Activated naive CD4-positive, alpha-beta T cell treated with anti-CD3 and anti-CD28 coated beads, Interleukin-2, amount 50 U/mL, for 24 hours (primary cell): Measurements from ENCODE around the gene B4GALT5.
"Not testable (repeated sequence)": the region's sequence is repeated elsewhere in the genome, so short reads cannot be mapped to it uniquely, and the experiment has no call there.

Source experiments
- H3K27ac Mint-ChIP-seq: one replicate; pipeline ENCODE4 v1.8.0; 2021; ENCODE audit warnings: mild to moderate bottlenecking, mixed read lengths
- H3K27me3 Mint-ChIP-seq: one replicate; pipeline ENCODE4 v1.8.0; 2021; ENCODE audit warnings: mixed read lengths
- H3K36me3 Mint-ChIP-seq: one replicate; pipeline ENCODE4 v1.8.0; 2021; ENCODE audit warnings: mixed read lengths
- H3K4me1 Mint-ChIP-seq: one replicate; pipeline ENCODE4 v1.8.0; 2021; ENCODE audit warnings: mixed read lengths
- H3K4me3 Mint-ChIP-seq: one replicate; pipeline ENCODE4 v1.8.0; 2021; ENCODE audit warnings: mild to moderate bottlenecking, mixed read lengths
- H3K9me3 Mint-ChIP-seq: one replicate; pipeline ENCODE4 v1.8.0; 2021; ENCODE audit warnings: mixed read lengths

The B4GALT5 gene

GRCh38 chr20:49624317-49624716 is 89.4 kb downstream of the B4GALT5 start:
- no peak overlapping the region for H3K4me3 Mint-ChIP-seq
- peaks cover 1% of the 10 kb centered on the region for H3K27me3 Mint-ChIP-seq
- peaks cover 1% of the 10 kb centered on the region for H3K36me3 Mint-ChIP-seq
- H3K27ac Mint-ChIP-seq = no peak overlapping the region
- no peaks in the 10 kb centered on the region for H3K4me1 Mint-ChIP-seq
- peaks cover 8% of the 10 kb centered on the region for H3K9me3 Mint-ChIP-seq

GRCh38 chr20:49622243-49622642 is 91.4 kb downstream of the B4GALT5 start:
- Mint-ChIP-seq H3K9me3 (peaks cover 8% of the 10 kb centered on the region), H3K36me3 (peaks cover 1% of the 10 kb centered on the region), H3K4me1 (no peaks in the 10 kb centered on the region), H3K27ac (no peak overlapping the region), H3K4me3 (no peak overlapping the region), H3K27me3 (peaks cover 1% of the 10 kb centered on the region)

GRCh38 chr20:49620364-49621240 is 93.1 kb downstream of the B4GALT5 start:
- Mint-ChIP-seq H3K4me3 (no peak overlapping the region), H3K27ac (no peak overlapping the region), H3K27me3 (peaks cover 1% of the 10 kb centered on the region), H3K9me3 (peaks cover 8% of the 10 kb centered on the region), H3K4me1 (no peaks in the 10 kb centered on the region), H3K36me3 (peaks cover 1% of the 10 kb centered on the region)

GRCh38 chr20:49619113-49620048 is 94.3 kb downstream of the B4GALT5 start:
- H3K4me1 Mint-ChIP-seq = no peaks in the 10 kb centered on the region
- no peak overlapping the region for H3K27ac Mint-ChIP-seq
- H3K9me3 Mint-ChIP-seq = peaks cover 8% of the 10 kb centered on the region
- H3K27me3 Mint-ChIP-seq = peaks cover 1% of the 10 kb centered on the region
- no peak overlapping the region for H3K4me3 Mint-ChIP-seq
- H3K36me3 Mint-ChIP-seq = peaks cover 1% of the 10 kb centered on the region

GRCh38 chr20:49618289-49618688 is 95.4 kb downstream of the B4GALT5 start:
- Mint-ChIP-seq H3K27me3 (peaks cover 1% of the 10 kb centered on the region), H3K36me3 (peaks cover 1% of the 10 kb centered on the region), H3K9me3 (peaks cover 8% of the 10 kb centered on the region), H3K4me3 (no peak overlapping the region), H3K27ac (no peak overlapping the region), H3K4me1 (no peaks in the 10 kb centered on the region)

GRCh38 chr20:49617394-49617793 is 96.3 kb downstream of the B4GALT5 start:
- H3K4me3 Mint-ChIP-seq, H3K9me3 Mint-ChIP-seq, H3K36me3 Mint-ChIP-seq, H3K4me1 Mint-ChIP-seq, H3K27me3 Mint-ChIP-seq, H3K27ac Mint-ChIP-seq: not testable (repeated sequence)

- Mint-ChIP-seq H3K9me3 (no peaks in the 10 kb centered on the region), H3K4me3 (no peak overlapping the region), H3K36me3 (no peaks in the 10 kb centered on the region), H3K4me1 (no peaks in the 10 kb centered on the region), H3K27me3 (no peaks in the 10 kb centered on the region), H3K27ac (no peak overlapping the region)
Observed at GRCh38 chr20:49616154-49617007, 97.3 kb downstream of the B4GALT5 start.

GRCh38 chr20:49615401-49616153 is 98.1 kb downstream of the B4GALT5 start:
- Mint-ChIP-seq H3K36me3 (no peaks in the 10 kb centered on the region), H3K27me3 (peaks cover under 1% of the 10 kb centered on the region), H3K4me3 (no peak overlapping the region), H3K4me1 (peaks cover 5% of the 10 kb centered on the region), H3K27ac (no peak overlapping the region), H3K9me3 (no peaks in the 10 kb centered on the region)

- H3K4me1 Mint-ChIP-seq, H3K9me3 Mint-ChIP-seq, H3K36me3 Mint-ChIP-seq, H3K27me3 Mint-ChIP-seq, H3K27ac Mint-ChIP-seq, H3K4me3 Mint-ChIP-seq: not testable (repeated sequence)
Observed at GRCh38 chr20:49615051-49615400, 98.7 kb downstream of the B4GALT5 start.

- Mint-ChIP-seq H3K4me1 (peaks cover 7% of the 10 kb centered on the region), H3K36me3 (no peaks in the 10 kb centered on the region), H3K27ac (no peak overlapping the region), H3K9me3 (no peaks in the 10 kb centered on the region), H3K27me3 (peaks cover 1% of the 10 kb centered on the region), H3K4me3 (no peak overlapping the region)
Observed at GRCh38 chr20:49614338-49615050, 99.2 kb downstream of the B4GALT5 start.

GRCh38 chr20:49612127-49612738 is 101.4 kb downstream of the B4GALT5 start:
- H3K4me3 Mint-ChIP-seq = no peak overlapping the region
- H3K27me3 Mint-ChIP-seq = peaks cover 5% of the 10 kb centered on the region
- H3K36me3 Mint-ChIP-seq = no peaks in the 10 kb centered on the region
- H3K27ac Mint-ChIP-seq = no peak overlapping the region
- peaks cover 13% of the 10 kb centered on the region for H3K4me1 Mint-ChIP-seq
- H3K9me3 Mint-ChIP-seq = no peaks in the 10 kb centered on the region

GRCh38 chr20:49611539-49612126 is 102.0 kb downstream of the B4GALT5 start:
- H3K27me3 Mint-ChIP-seq, H3K36me3 Mint-ChIP-seq, H3K9me3 Mint-ChIP-seq, H3K27ac Mint-ChIP-seq, H3K4me3 Mint-ChIP-seq: not testable (repeated sequence)
- peaks cover 13% of the 10 kb centered on the region for H3K4me1 Mint-ChIP-seq

GRCh38 chr20:49610691-49611538 is 102.8 kb downstream of the B4GALT5 start:
- Mint-ChIP-seq H3K27ac (no peak overlapping the region), H3K36me3 (no peaks in the 10 kb centered on the region), H3K27me3 (peaks cover 5% of the 10 kb centered on the region), H3K4me3 (peak overlapping the region; percentile 53), H3K4me1 (peaks cover 13% of the 10 kb centered on the region), H3K9me3 (no peaks in the 10 kb centered on the region)
